H9 (cell line): ENCODE data around the gene ABCC3. TPM values are rescaled to one million over a fixed set of nuclear protein-coding genes. Genes with fewer than 3 reads are reported as not detected.

Experiments used
- DNase-seq: peaks from one replicate; pipeline ENCODE4 v3.0.0-alpha.2; 2017
- H2AFZ ChIP-seq: one replicate; pipeline ENCODE4 v1.6.1; 2013; ENCODE audit warnings: mild to moderate bottlenecking, low read length, control low read depth, moderate library complexity
- H2AK5ac ChIP-seq: 2 replicates; pipeline ENCODE4 v1.6.1; 2013; ENCODE audit warnings: low read length, control low read depth, mixed read lengths; ENCODE audit not compliant: insufficient read length
- H2BK120ac ChIP-seq: one replicate; pipeline ENCODE4 v1.6.1; 2013; ENCODE audit warnings: low read depth, mild to moderate bottlenecking, low read length, control low read depth, inconsistent platforms; ENCODE audit not compliant: poor library complexity, severe bottlenecking
- H2BK12ac ChIP-seq: 2 replicates; pipeline ENCODE4 v1.6.1; 2013; ENCODE audit warnings: low read length, control low read depth, mixed read lengths, low read depth; ENCODE audit not compliant: insufficient read length
- H2BK15ac ChIP-seq: 2 replicates; pipeline ENCODE4 v1.6.1; 2013; ENCODE audit warnings: low read depth, low read length, control low read depth
- H2BK20ac ChIP-seq: one replicate; pipeline ENCODE4 v1.6.1; 2013; ENCODE audit warnings: low read depth, mild to moderate bottlenecking, low read length, control low read depth, inconsistent platforms; ENCODE audit not compliant: poor library complexity, severe bottlenecking
- H2BK5ac ChIP-seq: 2 replicates; pipeline ENCODE4 v1.6.1; 2013; ENCODE audit warnings: low read length, control low read depth, mixed read lengths; ENCODE audit not compliant: insufficient read length
- H3K14ac ChIP-seq: 2 replicates; pipeline ENCODE4 v1.6.1; 2013; ENCODE audit warnings: low read length, control low read depth; ENCODE audit not compliant: insufficient read depth
- H3K18ac ChIP-seq: 2 replicates; pipeline ENCODE4 v1.6.1; 2013; ENCODE audit warnings: low read depth, mild to moderate bottlenecking, mixed read lengths, low read length, control low read depth; ENCODE audit not compliant: insufficient read length
- H3K23ac ChIP-seq: 2 replicates; pipeline ENCODE4 v1.6.1; 2013; ENCODE audit warnings: low read length, control low read depth, mixed read lengths, low read depth; ENCODE audit not compliant: insufficient read length
- H3K23me2 ChIP-seq: 2 replicates; pipeline ENCODE4 v1.6.1; 2013; ENCODE audit warnings: low read depth, mild to moderate bottlenecking, mixed read lengths, low read length, control low read depth; ENCODE audit not compliant: insufficient read length, poor library complexity, severe bottlenecking
- H3K27ac ChIP-seq: 2 replicates; pipeline ENCODE4 v1.5.1; 2013; ENCODE audit warnings: low read length, control low read depth, mixed read lengths, low read depth; ENCODE audit not compliant: insufficient read length
- H3K27me3 ChIP-seq: 2 replicates; pipeline ENCODE4 v1.6.1; 2013; ENCODE audit warnings: low read length, control low read depth, inconsistent platforms; ENCODE audit not compliant: insufficient read depth
- H3K4ac ChIP-seq: 2 replicates; pipeline ENCODE4 v1.6.1; 2013; ENCODE audit warnings: low read depth, mild to moderate bottlenecking, control low read depth, inconsistent platforms, low read length, moderate library complexity
- H3K4me1 ChIP-seq: 2 replicates; pipeline ENCODE4 v1.6.1; 2013; ENCODE audit warnings: low read length, control low read depth, inconsistent platforms; ENCODE audit not compliant: insufficient read depth
- H3K4me2 ChIP-seq: 2 replicates; pipeline ENCODE4 v1.6.1; 2013; ENCODE audit warnings: low read length, control low read depth, mixed read lengths; ENCODE audit not compliant: insufficient read length, insufficient read depth
- H3K56ac ChIP-seq: 2 replicates; pipeline ENCODE4 v1.6.1; 2013; ENCODE audit warnings: low read depth, mild to moderate bottlenecking, mixed read lengths, low read length, control low read depth; ENCODE audit not compliant: insufficient read length
- H3K79me1 ChIP-seq: 2 replicates; pipeline ENCODE4 v1.6.1; 2013; ENCODE audit warnings: low read depth, mild to moderate bottlenecking, moderate library complexity, low read length, control low read depth, inconsistent platforms; ENCODE audit not compliant: insufficient read depth, poor library complexity, severe bottlenecking
- H3K79me2 ChIP-seq: 2 replicates; pipeline ENCODE4 v1.6.1; 2013; ENCODE audit warnings: low read length, control low read depth, inconsistent platforms; ENCODE audit not compliant: insufficient read depth
- H3K9ac ChIP-seq: 2 replicates; pipeline ENCODE4 v1.6.1; 2013; ENCODE audit warnings: low read length, control low read depth, mixed read lengths; ENCODE audit not compliant: insufficient read length; ENCODE audit errors: extremely low read depth
- H3K9me3 ChIP-seq: one replicate; pipeline ENCODE4 v1.6.1; 2013; ENCODE audit warnings: low read depth, low read length, inconsistent platforms; ENCODE audit not compliant: control insufficient read depth
- H3T11ph ChIP-seq: one replicate; pipeline ENCODE4 v1.6.1; 2013; ENCODE audit warnings: mild to moderate bottlenecking, low read length, control low read depth, inconsistent platforms
- H4K20me1 ChIP-seq: one replicate; pipeline ENCODE4 v1.6.1; 2013; ENCODE audit not compliant: control insufficient read depth, insufficient read length, insufficient read depth
- H4K5ac ChIP-seq: 2 replicates; pipeline ENCODE4 v1.6.1; 2013; ENCODE audit warnings: low read depth, mild to moderate bottlenecking, mixed read lengths, low read length, control low read depth; ENCODE audit not compliant: insufficient read length
- H4K8ac ChIP-seq: replicated peaks from 2 replicates; pipeline ENCODE4 v1.6.1; 2013; ENCODE audit warnings: low read length, control low read depth, mixed read lengths, low read depth; ENCODE audit not compliant: insufficient read length
- H4K91ac ChIP-seq: 2 replicates; pipeline ENCODE4 v1.6.1; 2013; ENCODE audit warnings: low read depth, mild to moderate bottlenecking, moderate library complexity, mixed read lengths, low read length, control low read depth; ENCODE audit not compliant: insufficient read length
- H3K27ac Mint-ChIP-seq, 3 experiments: 2 replicates in 2 of 3; 3 replicates in 1 of 3; pipeline ENCODE4 v1.8.0; 2020 to 2021; ENCODE audit warnings: mixed read lengths in 3 of 3, mild to moderate bottlenecking in 1 of 3, moderate library complexity in 1 of 3
- H3K27me3 Mint-ChIP-seq: 2 replicates; pipeline ENCODE4 v1.8.0; 2021; ENCODE audit warnings: low read depth, mild to moderate bottlenecking, moderate library complexity, mixed read lengths
- H3K36me3 Mint-ChIP-seq, 3 experiments: 2 replicates in 2 of 3; 3 replicates in 1 of 3; pipeline ENCODE4 v1.8.0; 2020 to 2021; ENCODE audit warnings: low read depth in 3 of 3, mixed read lengths in 3 of 3; ENCODE audit not compliant: insufficient read depth in 1 of 3
- H3K4me1 Mint-ChIP-seq, 2 experiments: 2 replicates each; pipeline ENCODE4 v1.8.0; 2020; ENCODE audit warnings: mixed read lengths in 2 of 2
- H3K4me3 Mint-ChIP-seq, 2 experiments: 2 replicates in 1 of 2; 3 replicates in 1 of 2; pipeline ENCODE4 v1.8.0; 2020 to 2021; ENCODE audit warnings: mild to moderate bottlenecking in 2 of 2, mixed read lengths in 2 of 2, moderate library complexity in 1 of 2
- H3K9me3 Mint-ChIP-seq, 2 experiments: 2 replicates in 1 of 2; 3 replicates in 1 of 2; pipeline ENCODE4 v1.8.0; 2020; ENCODE audit warnings: mild to moderate bottlenecking in 2 of 2, mixed read lengths in 2 of 2, moderate library complexity in 1 of 2
- WGBS: extraction: QIAGEN DNeasy Blood & Tissue Kit; methylation state at CpG from one replicate; pipeline ENCODE4 v1.1.7; 2013; ENCODE audit warnings: missing lambda C conversion rate, low lambda C conversion rate, mixed read lengths; ENCODE audit not compliant: insufficient read length; ENCODE audit errors: extremely low coverage; 5-methylcytosine and 5-hydroxymethylcytosine counted together
- total RNA-seq: library from RNA; stranded (reverse); gene quantifications from 2 replicates; pipeline ENCODE4 v1.2.1, GENCODE V29; 2021
- TF ChIP-seq, protein P1 (sequence below): fragments of 200-600 bp; sonication (generic); conservative IDR thresholded peaks from 3 replicates; pipeline ENCODE4 v1.8.0; 2021; ENCODE audit warnings: antibody characterized with exemption, mild to moderate bottlenecking

The ABCC3 gene
- total RNA-seq, 1 experiment from 2014 or later = 0.31 TPM

DNA sequence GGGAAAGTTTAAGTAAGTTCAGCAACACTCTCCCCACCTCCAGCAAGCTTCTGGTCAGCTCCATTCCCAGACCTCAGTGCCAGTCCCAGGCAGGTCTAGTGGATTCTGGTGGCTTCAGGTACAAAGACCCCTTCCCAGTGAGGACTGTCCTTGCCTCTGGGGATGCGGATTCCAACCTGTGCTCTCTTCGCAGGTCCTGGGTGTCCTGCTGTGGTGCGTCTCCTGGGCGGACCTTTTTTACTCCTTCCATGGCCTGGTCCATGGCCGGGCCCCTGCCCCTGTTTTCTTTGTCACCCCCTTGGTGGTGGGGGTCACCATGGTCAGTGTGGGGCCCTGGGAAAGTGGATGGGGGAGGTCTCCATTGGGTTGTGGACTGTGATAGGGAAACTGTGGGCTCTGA is 21.8 kb downstream of the ABCC3 start:
- Histone ChIP-seq H3K4me2 (no peak overlapping the region), H4K91ac (no peak overlapping the region), H3K18ac (no peak overlapping the region), H4K5ac (no peak overlapping the region), H3K9ac (no peak overlapping the region), H3K56ac (no peak overlapping the region), H3K14ac (no peak overlapping the region), H3K27ac (no peak overlapping the region), H3K79me1 (no peaks in the 10 kb centered on the region), H3K4me1 (no peaks in the 10 kb centered on the region; the same call in 1 of the 2 replicates), H2BK120ac (no peak overlapping the region), H3K9me3 (no peaks in the 10 kb centered on the region), H2AK5ac (no peak overlapping the region), H3K27me3 (no peaks in the 10 kb centered on the region), H2BK15ac (no peak overlapping the region), H3K23me2 (no peaks in the 10 kb centered on the region), H2BK5ac (no peak overlapping the region), H3K79me2 (no peaks in the 10 kb centered on the region), H2AFZ (no peak overlapping the region), H4K20me1 (no peaks in the 10 kb centered on the region), H3K23ac (no peak overlapping the region), H2BK20ac (no peak overlapping the region), H3T11ph (no peak overlapping the region), H4K8ac (no peak overlapping the region), H2BK12ac (no peak overlapping the region), H3K4ac (no peak overlapping the region)
- no peak overlapping the region; a peak in 1 of 5 replicates for H3K4me3 Mint-ChIP-seq
- peaks cover 10 to 11% of the 10 kb centered on the region in 2 experiments for H3K4me1 Mint-ChIP-seq
- DNase-seq = no peak
- no CpG with 5 or more reads among the region's 5 CpGs for WGBS
- H3K36me3 Mint-ChIP-seq = no peaks in the 10 kb centered on the region
- H3K27me3 Mint-ChIP-seq = peaks cover 2% of the 10 kb centered on the region
- H3K9me3 Mint-ChIP-seq = peaks cover 0 to 7% of the 10 kb centered on the region in 2 experiments; a peak in 4 of 5 replicates
- TF ChIP-seq, protein P1, sequence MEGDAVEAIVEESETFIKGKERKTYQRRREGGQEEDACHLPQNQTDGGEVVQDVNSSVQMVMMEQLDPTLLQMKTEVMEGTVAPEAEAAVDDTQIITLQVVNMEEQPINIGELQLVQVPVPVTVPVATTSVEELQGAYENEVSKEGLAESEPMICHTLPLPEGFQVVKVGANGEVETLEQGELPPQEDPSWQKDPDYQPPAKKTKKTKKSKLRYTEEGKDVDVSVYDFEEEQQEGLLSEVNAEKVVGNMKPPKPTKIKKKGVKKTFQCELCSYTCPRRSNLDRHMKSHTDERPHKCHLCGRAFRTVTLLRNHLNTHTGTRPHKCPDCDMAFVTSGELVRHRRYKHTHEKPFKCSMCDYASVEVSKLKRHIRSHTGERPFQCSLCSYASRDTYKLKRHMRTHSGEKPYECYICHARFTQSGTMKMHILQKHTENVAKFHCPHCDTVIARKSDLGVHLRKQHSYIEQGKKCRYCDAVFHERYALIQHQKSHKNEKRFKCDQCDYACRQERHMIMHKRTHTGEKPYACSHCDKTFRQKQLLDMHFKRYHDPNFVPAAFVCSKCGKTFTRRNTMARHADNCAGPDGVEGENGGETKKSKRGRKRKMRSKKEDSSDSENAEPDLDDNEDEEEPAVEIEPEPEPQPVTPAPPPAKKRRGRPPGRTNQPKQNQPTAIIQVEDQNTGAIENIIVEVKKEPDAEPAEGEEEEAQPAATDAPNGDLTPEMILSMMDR = no peak
- H3K27ac Mint-ChIP-seq = no peak overlapping the region; a peak in 1 of 7 replicates
